Gastroesophageal sphincter (tissue), 4 donors: Measurements from ENCODE around the gene TGFBR3. TPM values are rescaled to one million over a fixed set of nuclear protein-coding genes. Genes with fewer than 3 reads are reported as not detected.
A peak's percentile ranks its signal among the peaks of the same experiment; 100 is the strongest.
"Not testable (repeated sequence)": the region's sequence is repeated elsewhere in the genome, so short reads cannot be mapped to it uniquely, and the experiment has no call there.

Experiments used
- ATAC-seq: fragments of 150-250 bp; one replicate; pipeline ENCODE4 v1.9.1; 2016; ENCODE audit warnings: mild to moderate bottlenecking, moderate library complexity
- H3K27ac ChIP-seq, 4 donors: fragments of 200-600 bp; sonication (generic) in 3 of 4; 1 replicate in 3 of 4; 2 replicates in 1 of 4; pipeline ENCODE4 v1.5.1; 2016 to 2019
- H3K27me3 ChIP-seq: fragments of 200-600 bp; sonication (generic); one replicate; pipeline ENCODE4 v1.5.1; 2019
- H3K36me3 ChIP-seq, 2 donors: fragments of 200-600 bp; sonication (generic); one replicate each; pipeline ENCODE4 v1.5.1; 2019; ENCODE audit warnings: control low read depth in 1 of 2
- H3K4me1 ChIP-seq, 3 donors: fragments of 200-600 bp; sonication (generic); 1 replicate in 2 of 3; 2 replicates in 1 of 3; pipeline ENCODE4 v1.5.1; 2016 to 2019; ENCODE audit warnings: control low read depth in 2 of 3
- H3K4me3 ChIP-seq, 2 donors: fragments of 200-600 bp; sonication (generic); one replicate each; pipeline ENCODE4 v1.5.1; 2019; ENCODE audit warnings: mild to moderate bottlenecking in 1 of 2, moderate library complexity in 1 of 2
- H3K9me3 ChIP-seq, 3 donors: fragments of 200-600 bp; sonication (generic); one replicate each; pipeline ENCODE4 v1.5.1; 2017 to 2019; ENCODE audit warnings: control low read depth in 2 of 3
- EP300 ChIP-seq: sonication (generic); formaldehyde crosslinking; IDR thresholded peaks from one replicate; pipeline ENCODE4 v1.6.1; 2017; ENCODE audit warnings: antibody characterized with exemption, mild to moderate bottlenecking
- POLR2A ChIP-seq, 2 donors: fragments of 450-650 bp; IDR thresholded peaks; one replicate each; pipeline ENCODE4 v1.6.1; 2017; ENCODE audit warnings: antibody characterized with exemption in 2 of 2, mild to moderate bottlenecking in 2 of 2, moderate library complexity in 1 of 2
- POLR2AphosphoS5 ChIP-seq: sonication (generic); formaldehyde crosslinking; IDR thresholded peaks from one replicate; pipeline ENCODE4 v1.6.1; 2017; ENCODE audit warnings: antibody characterized with exemption
- WGBS, 2 donors: methylation state at CpG; one replicate each; pipeline ENCODE4 v1.1.5; 2018; ENCODE audit warnings: low coverage in 1 of 2; 5-methylcytosine and 5-hydroxymethylcytosine counted together
- total RNA-seq, 4 donors: library from RNA; depleted of rRNA; stranded (reverse); fragments of >200 nt; gene quantifications; one replicate each; pipeline ENCODE4 v1.1.0, GENCODE V29; 2016
- TF ChIP-seq, protein P1 (sequence below), 4 experiments: fragments of 200-600 bp in 2 of 4; fragments of 450-650 bp in 2 of 4; sonication (generic) in 1 of 4; IDR thresholded peaks; one replicate each; pipeline ENCODE4 v1.5.1; 2017 to 2019; ENCODE audit warnings: antibody characterized with exemption in 4 of 4, mild to moderate bottlenecking in 2 of 4, moderate library complexity in 2 of 4

TGFBR3 gene
- total RNA-seq, 4 donors from 2014 or later: 176 to 315 (median 248) TPM

DNA sequence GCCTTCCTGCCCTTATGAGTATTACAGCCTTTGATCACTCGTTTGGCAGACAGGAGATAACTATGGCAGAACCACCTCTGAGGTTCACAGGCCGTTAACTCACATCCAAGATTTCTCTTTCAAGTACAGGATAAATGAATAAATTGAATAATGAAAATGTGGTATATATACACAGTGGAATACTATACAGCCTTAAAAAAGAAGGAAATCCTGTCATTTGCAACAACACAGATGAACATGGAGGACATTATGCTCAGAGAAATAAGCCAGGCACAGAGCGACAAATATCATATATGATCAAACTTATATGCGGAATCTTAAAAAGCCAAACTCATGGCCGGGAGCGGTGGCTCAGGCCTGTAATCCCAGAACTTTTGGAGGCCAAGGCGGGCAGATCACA lies 32.6 kb downstream of the TGFBR3 start:
- peak overlapping the region in 2 of 4 donors; percentile 12 to 17 for H3K27ac ChIP-seq
- no peaks in the 10 kb centered on the region for H3K27me3 ChIP-seq
- peaks cover 12 to 87% (median 27%) of the 10 kb centered on the region in 3 donors for H3K4me1 ChIP-seq
- no peaks in the 10 kb centered on the region for H3K9me3 ChIP-seq
- H3K36me3 ChIP-seq: peaks cover 0 to 17% of the 10 kb centered on the region in 2 donors
- H3K4me3 ChIP-seq: no peak overlapping the region
- 83 to 91% methylated on average over 4 to 6 of the region's 7 CpGs for WGBS, 2 donors
- TF ChIP-seq, protein P1, sequence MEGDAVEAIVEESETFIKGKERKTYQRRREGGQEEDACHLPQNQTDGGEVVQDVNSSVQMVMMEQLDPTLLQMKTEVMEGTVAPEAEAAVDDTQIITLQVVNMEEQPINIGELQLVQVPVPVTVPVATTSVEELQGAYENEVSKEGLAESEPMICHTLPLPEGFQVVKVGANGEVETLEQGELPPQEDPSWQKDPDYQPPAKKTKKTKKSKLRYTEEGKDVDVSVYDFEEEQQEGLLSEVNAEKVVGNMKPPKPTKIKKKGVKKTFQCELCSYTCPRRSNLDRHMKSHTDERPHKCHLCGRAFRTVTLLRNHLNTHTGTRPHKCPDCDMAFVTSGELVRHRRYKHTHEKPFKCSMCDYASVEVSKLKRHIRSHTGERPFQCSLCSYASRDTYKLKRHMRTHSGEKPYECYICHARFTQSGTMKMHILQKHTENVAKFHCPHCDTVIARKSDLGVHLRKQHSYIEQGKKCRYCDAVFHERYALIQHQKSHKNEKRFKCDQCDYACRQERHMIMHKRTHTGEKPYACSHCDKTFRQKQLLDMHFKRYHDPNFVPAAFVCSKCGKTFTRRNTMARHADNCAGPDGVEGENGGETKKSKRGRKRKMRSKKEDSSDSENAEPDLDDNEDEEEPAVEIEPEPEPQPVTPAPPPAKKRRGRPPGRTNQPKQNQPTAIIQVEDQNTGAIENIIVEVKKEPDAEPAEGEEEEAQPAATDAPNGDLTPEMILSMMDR (IDR thresholded peaks at IDR 0.05): no peak
- TF ChIP-seq POLR2AphosphoS5: no peak
- no peak for TF ChIP-seq EP300
- TF ChIP-seq POLR2A (IDR thresholded peaks at IDR 0.05): no peak
- no peak for ATAC-seq

DNA sequence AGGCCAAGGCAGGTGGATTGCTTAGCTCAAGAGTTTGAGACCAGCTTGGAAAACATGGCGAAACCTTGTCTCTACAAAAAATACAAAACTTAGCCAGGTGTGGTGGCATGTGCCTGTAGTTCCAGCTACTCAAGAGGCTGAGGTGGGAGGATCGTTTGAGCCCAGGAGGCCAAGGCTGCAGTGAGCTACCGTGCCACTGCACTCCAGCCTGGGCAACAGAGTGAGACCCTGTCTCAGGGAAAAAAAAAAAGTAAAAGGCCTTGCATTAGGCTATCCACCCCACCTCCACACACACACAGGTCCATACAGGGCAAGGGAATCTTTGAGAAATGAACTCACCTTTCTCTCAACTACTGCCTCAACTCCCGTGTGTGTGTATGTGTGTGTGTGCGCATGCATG lies 33.9 kb downstream of the TGFBR3 start:
- Histone ChIP-seq H3K36me3 (peaks cover 0 to 13% of the 10 kb centered on the region in 2 donors), H3K27ac (peak overlapping the region; percentile 78 to 92 (median 86)), H3K4me1 (peaks cover 20 to 92% (median 33%) of the 10 kb centered on the region in 3 donors)
- ATAC-seq, H3K27me3 ChIP-seq, H3K4me3 ChIP-seq, H3K9me3 ChIP-seq: not testable (repeated sequence)
- WGBS, 2 donors: 80 to 95% methylated on average over 2 to 4 of the region's 5 CpGs

DNA sequence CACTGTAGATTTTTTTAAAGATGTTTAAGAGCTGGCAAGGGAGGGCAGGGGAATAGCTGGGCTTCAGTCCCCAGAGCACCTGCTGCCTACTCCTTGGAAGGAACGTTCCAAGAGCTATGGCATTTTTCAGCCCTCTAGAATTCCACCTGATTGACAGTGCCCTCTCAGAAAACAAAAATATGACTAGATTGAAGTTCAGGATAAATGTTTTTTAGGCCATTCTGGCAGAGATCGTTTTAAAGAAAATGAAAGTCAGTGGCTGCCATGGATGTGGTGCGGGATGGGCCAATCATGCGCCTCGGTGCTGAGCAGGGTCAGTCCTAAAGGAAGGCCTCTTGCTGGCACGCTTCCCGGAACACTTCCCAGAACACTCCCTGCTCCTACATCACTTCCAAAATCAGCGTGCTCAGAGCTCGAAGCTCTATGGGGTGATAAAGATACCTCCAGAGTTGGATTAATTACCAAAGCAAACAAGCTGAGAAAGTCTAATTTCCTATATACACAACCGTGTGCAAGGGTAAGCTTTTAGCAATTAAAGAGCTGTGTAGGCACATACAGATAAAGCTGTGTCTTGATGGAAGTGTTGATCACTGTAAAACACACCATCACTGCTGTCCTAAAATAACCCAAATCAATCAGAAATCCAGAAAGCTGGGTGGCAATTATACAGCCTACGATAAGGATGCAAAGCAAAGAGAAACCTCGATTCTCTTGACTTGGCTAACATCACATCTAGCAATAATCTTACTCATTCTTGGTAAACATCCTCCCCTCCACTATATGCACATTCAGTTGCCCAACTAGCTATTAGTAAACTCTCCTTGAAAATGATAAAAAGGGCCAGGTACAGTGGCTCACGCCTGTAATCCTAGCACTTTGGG lies 34.6 kb downstream of the TGFBR3 start:
- 4 to 17% methylated on average over 8 to 12 of the region's 13 CpGs for WGBS, 2 donors
- Histone ChIP-seq H3K9me3 (no peaks in the 10 kb centered on the region), H3K27me3 (no peaks in the 10 kb centered on the region), H3K36me3 (peaks cover 0 to 10% of the 10 kb centered on the region in 2 donors), H3K4me1 (peaks cover 27 to 92% (median 40%) of the 10 kb centered on the region in 3 donors), H3K4me3 (peak overlapping the region; percentile 4 to 38), H3K27ac (peak overlapping the region; percentile 78 to 92 (median 86))
- TF ChIP-seq EP300 (no peak), POLR2AphosphoS5 (peak; percentile 89)
- ATAC-seq: peak; percentile 91

DNA sequence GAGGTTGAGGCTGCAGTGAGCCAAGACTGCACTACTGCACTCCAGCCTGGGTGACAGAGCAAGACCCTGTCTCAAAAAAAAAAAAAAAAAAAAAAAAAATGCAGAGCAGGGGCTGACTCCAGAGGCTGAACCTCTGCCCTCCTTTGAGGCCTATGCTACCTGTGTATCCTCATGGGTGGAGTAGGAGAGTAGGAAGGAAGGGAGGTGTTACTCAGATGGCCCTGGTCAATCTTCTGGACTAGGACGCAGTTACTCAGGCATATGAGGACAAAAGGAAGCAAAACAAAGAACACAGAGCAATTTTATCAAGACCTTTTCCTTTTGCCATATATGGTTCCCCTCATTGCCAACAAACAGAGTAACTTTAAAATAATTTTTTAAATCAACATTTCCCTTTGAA lies 35.2 kb downstream of the TGFBR3 start:
- Histone ChIP-seq H3K27me3 (no peaks in the 10 kb centered on the region), H3K27ac (peak overlapping the region; percentile 78 to 92 (median 86)), H3K9me3 (no peaks in the 10 kb centered on the region), H3K4me3 (peak overlapping the region in 1 of 2 donors; percentile 38), H3K4me1 (peaks cover 33 to 92% (median 44%) of the 10 kb centered on the region in 3 donors), H3K36me3 (peaks cover 0 to 5% of the 10 kb centered on the region in 2 donors)
- WGBS, 2 donors: 23% methylated on average over 1 of the region's 1 CpG; no CpG with 5 or more reads in 1 of the 2 donors
- peak; percentile 23 for ATAC-seq
- TF ChIP-seq, protein P1 (IDR thresholded peaks at IDR 0.05): no peak
- TF ChIP-seq EP300 (no peak), POLR2A (IDR thresholded peaks at IDR 0.05) (no peak), POLR2AphosphoS5 (no peak)

DNA sequence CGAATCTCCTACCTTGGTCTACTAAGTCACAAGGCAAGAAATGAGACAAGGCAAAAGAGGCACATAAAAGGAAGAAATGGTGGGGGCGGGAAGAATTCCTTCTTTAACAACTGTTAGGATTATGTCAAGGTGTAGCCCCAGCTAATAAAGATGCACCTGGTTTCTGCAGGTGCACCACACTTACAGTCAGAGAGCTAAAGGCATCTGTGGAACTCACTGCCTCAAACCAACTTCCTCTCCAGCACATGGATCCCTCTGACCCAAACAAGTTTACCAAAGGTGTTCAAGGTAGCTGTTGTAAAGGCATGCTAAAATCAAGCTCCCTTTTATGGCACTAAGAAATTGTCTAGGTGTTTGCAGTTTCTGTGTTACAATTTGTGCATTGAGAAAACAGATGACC lies 38.1 kb downstream of the TGFBR3 start:
- Histone ChIP-seq H3K27me3 (no peaks in the 10 kb centered on the region), H3K9me3 (no peaks in the 10 kb centered on the region), H3K4me3 (no peak overlapping the region), H3K4me1 (peaks cover 38 to 96% (median 44%) of the 10 kb centered on the region in 3 donors), H3K27ac (peak overlapping the region in 3 of 4 donors; percentile 59 to 86 (median 79)), H3K36me3 (no peaks in the 10 kb centered on the region)
- WGBS, 2 donors: 75 to 100% methylated on average over 1 to 2 of the region's 2 CpGs
- ATAC-seq: no peak
- TF ChIP-seq EP300 (no peak), POLR2A (IDR thresholded peaks at IDR 0.05) (no peak), POLR2AphosphoS5 (no peak)
- TF ChIP-seq, protein P1 (IDR thresholded peaks at IDR 0.05): no peak
